GM18508 (cell line): Measurements from ENCODE around the gene WDR48.

Experiments used
- ATAC-seq: cut with Tn5 transposase; IDR thresholded peaks from one replicate; pipeline ENCODE4 v1.9.1; 2021; ENCODE audit warnings: moderate number of reproducible peaks; ENCODE audit not compliant: insufficient read depth, unreplicated experiment

Gene WDR48

DNA sequence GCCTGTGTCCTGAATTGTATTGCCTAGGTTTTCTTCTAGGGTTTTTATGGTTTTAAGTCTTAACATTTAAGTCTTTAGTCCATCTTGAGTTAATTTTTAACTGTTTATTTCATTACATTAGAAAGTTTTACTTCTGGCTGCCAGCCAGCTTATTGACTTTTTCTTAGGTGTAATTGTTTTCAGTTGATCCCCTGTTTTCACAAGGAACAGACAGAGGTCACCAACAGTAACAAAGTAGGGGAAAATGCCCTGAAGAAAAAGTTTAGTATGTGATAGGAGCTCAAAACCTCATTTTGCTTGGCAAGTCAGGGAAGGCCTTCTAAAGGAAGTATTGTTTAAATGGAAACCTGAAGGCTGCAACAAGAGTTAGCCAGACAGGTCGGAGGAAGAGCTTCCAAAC is 10.4 kb downstream of the WDR48 start:
- ATAC-seq = no peak

DNA sequence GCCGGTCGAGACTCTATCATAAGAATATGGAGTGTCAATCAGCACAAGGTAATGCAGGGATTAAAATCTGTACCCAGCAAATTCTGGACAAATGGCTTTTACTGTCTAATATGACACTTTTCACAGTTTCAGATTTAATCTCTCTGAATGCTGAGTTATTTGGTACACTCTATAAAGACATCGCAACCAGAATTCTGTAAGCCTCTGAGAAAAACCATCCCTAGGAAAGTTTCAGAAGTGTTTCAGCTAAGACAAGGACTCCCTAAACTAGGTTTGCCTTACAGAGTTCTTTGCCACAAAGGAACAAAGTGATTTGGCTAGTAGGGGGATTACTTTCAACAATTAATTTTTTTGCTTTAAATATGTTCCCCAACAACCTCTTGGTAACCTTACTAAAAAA is 11.3 kb downstream of the WDR48 start:
- ATAC-seq = no peak

DNA sequence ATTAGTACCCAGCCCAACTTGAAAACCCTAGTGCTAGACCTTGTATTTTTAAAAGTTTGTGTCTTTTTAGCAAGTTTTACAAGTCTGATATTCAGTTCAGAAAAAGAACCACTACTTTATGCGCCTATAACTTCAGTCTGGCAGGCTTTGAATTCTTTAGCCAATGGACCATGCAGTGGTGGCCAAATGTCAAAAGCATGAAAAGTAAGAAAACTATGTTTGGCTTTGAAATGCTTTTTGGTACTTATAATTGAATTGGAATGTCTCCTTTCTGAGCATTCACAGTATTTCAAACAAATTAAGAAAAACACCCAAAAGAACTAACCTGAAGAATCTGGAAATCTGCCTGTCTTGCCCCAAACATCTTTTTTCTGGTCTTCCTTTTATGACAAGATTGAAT is 12.8 kb downstream of the WDR48 start:
- ATAC-seq = no peak

DNA sequence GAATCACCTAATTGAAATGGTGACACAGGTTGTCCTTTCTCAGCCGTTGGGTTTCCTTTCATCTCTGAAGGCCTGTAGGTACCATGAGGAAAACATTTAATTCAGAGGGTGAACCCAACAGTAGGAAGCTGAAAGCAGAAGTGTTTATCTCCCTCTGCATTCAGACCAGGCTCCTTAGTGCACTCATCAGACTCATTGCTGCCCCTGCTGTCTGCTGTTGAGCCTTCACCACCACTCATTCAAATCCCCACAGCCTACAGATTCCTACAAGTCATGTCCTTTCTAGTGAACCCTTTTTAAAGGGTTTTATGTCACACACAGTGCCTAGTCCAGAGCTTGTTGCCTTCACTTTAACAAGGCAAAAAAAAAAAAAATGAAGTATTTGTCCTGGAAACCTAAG is 13.4 kb downstream of the WDR48 start:
- no peak for ATAC-seq

DNA sequence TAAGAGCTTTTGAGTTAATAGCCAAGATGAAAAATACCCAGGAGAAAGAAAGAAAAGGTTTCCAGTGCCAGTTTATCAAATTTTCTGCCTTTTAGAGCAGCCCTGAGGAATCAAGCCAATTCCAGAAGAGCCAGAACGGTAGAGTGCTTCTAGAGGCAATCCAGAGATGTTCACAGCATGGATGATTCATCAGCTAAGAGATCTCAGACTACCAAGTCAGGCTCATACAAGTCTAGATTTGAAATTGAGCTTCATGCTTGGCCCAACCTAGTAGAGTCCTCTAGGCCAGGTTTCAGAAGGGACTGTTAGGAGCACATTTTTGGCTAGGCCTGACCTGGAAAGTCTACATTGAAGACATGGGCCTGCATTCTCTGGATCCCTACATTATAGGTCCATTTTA is 15.5 kb downstream of the WDR48 start:
- ATAC-seq = no peak

DNA sequence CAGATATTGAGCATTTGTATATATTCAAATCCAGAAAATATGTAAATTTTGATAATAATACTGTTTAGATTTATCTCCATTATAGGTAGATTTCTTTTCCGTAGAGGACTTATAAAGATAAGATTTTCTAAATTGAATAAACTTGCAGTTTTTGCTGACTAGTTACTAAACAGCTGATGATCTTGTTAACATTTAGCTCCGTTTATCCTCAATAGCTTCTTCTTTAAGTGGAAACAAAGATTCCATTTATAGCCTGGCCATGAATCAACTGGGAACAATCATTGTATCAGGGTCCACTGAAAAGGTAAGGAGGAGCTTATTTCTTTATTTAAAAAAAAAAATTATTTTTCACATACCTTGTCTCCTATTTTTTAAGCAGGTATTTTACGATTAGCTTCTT is 16.7 kb downstream of the WDR48 start:
- ATAC-seq = no peak

DNA sequence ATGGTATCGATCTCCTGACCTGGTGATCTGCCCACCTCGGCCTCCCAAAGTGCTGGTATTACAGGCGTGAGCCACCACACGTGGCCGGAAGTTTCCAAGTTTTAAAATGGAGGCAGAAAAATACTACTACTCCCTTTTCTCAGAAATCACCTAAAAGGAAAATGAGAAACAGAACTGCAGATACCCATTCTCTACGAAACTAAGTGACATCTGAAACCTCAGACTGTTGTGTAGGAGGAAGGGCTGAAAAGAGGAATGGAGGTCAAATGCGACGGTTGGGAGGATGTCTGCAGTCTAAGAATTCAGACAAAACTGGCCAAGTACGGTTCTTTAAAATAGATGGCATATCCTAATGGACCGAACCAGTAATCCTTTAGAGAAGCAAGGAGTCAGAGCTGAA is 24.1 kb downstream of the WDR48 start:
- no peak for ATAC-seq

DNA sequence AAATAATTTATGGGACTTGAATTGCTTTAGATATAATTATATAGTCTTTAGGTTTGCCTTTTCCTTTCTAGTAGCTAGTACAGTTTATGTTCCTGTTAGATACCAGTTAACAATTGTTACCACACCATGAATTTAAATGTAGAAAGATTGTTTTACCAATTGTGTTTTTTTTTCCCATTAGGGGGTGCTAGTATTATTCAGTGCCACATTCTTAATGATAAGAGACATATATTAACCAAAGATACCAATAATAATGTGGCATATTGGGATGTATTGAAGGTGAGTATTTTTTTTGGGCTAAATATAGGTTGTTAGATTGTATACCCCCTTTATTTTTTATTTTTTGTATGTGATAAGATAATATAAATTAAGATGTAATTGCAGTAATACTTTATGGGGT is 27.7 kb downstream of the WDR48 start:
- ATAC-seq = no peak

DNA sequence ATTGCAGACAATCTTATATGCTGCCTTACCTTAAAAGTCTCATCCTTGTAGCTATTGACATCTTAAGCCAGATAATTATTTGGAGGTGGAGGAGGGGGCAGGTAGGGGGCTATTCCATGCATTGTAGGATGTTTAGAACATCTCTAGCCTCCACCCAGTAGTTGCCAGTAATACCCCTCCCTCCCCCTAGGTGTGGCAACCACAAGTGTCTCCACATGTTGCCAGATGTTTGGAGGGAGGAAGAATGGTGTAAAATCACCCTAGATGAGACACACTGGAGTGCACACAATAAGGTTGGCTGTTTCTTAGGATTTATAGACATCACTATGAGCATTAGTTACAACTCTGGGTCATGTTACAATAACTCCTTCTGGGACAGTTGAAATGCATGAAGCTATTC is 28.2 kb downstream of the WDR48 start:
- no peak for ATAC-seq

DNA sequence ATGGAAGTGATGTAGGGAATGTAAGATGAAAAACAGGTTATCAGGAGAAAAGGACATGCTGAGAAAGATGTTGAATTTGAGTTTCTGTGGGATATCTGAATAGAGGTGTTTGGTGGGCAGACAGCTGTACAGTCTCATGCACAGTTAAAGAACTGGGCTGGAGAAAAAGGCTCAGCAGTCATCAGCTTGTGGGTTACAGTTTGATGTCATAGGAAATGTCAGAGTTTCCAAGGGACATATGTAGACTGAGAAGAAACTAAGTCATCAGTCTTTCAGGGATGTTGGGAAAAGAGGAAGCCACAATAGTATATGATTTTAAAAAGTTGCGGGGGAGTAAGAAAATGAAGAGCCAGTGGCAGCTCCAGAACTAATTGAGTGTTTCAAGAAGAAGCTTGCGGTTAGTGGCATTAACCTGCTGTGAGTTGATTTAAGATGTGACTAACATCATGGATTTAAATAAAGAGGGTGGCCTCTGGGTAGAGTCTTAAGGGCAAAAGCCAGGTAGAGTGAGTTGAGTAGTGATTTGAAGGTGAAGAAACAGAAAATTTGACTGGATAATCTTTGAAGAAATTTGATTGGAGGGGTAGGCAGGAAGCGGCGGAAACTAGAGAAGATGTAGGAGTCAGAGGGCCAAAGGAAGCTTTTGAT is 31.0 kb downstream of the WDR48 start:
- no peak for ATAC-seq

DNA sequence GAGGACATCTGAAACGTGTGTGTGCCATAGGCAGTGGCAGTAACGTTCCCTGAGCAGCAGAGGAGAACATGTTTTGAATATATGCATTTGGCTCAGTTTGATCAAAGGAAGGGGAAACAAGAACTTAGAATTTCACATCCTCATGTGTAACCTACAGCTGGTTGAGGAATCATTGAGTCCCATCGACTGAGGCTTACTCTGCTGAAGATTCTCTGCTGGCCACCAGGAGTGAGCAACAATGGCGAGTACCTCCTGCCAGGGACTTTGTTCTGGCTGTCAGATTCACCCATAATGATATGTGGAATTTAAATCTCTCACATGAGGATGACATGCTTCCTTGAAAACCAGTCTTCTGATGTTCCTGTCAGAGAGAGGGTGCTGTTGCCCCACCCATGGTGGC is 34.3 kb downstream of the WDR48 start:
- no peak for ATAC-seq

DNA sequence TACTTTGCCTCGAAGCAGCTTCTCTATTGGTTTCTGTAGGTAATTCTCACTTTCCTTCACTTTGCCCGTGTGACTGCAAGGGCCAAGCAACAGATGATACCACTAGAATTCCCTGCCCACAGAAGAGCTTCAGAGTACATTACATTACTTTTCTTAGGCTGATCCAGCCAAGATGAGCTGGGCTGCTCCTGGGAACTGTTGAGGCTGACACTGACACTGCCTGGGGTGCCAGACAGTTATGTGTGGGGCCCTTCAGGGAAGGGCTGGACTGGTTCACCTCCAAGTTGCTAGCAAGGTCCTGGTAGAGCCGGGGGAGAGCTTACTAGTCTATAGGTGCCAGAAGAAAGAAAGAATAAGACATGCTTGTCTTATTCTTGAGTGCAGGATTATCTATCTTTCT is 36.6 kb downstream of the WDR48 start:
- no peak for ATAC-seq

DNA sequence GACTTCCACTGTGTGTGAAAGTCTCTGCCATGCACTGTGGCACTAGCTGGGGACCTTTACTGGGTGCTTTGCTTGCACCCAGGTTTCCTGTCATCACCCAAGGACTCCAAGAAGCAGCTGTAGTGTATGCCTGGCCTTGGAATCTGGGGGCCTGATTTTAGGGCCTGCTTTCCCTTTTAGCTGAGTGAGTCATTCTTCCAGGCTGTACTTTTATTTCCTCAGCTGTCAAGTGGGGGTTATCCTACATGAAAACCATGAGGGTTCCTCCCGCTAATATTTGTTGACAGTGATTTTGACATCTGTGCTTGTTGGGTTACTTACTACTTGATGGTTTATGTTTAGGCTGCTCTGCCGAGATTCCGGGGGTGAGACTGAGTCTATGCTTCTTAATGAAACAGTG is 37.1 kb downstream of the WDR48 start:
- no peak for ATAC-seq

DNA sequence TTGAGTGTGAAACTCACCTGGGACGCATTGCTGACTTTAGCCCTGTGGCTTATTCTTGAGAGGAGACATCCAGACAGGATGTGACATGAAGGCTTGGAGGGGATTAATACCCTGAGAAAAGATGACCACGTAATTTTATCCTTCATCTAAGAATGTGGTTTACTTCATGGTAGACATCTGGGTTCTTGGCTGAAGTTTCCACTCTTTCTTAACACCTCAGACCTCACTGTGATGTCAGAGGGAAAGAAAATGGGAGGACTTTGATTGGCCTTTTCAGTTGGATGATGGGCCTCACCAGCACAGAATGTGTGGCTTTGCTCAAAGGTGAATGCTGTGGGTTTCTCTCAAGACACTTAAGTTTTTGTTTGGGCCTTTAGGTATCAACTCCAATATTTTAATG is 39.1 kb downstream of the WDR48 start:
- ATAC-seq = no peak

DNA sequence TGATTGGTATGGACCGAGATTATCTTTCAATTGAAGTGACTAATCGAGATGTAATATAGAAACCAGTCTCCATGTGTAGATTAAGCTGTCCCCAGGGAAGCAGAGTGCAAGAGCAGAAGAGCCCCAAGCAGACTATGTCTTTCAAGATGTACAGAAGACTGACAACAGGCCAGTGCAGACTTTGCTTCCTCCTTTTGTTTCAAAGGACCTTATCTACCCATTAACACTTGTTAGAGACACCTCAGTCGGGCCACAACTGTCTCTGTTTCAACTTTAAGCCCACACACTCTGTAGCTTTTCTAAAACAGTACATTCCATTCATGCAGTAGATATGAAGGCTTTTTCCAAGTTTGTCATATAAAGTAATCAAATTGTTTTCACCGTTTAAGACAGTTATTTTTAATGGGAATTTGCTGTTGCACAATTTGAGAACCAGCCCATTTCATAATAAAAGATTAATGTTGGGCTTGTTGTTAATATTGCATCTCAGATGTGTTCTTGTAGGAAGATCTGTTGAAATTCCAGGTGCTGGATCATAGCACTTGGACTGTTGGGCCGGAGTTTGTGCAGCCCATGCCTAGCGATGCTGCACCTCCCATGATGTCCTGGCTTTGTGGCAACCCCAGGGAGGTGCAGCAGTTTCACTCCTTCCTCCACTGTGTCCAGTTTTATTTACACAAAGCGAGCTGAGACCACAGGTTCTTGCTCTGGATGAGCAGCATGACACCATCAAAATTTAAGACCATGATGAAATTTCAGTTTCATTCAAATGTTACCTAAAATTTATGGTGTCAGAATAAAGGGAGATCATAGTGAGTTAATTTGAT is 43.2 kb downstream of the WDR48 start:
- no peak for ATAC-seq

DNA sequence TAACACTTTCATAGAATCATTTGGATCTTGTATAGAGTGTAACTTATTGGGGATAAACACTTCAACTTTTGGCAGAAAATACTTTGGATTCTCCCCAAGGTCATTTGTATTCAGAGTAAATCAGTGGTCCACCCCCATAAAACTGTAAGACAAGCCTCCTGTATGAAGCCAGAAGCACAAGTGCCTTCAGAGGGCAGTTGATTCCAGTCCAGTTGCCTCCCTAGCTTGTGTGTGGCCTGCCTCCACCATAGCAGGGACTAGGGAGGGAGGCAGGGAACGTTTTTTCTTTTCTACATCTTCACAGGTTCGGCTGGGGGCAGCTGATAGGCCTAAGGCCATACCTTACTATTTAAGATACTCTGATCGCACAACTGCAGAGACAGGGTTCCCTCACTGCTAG is 44.0 kb downstream of the WDR48 start:
- ATAC-seq = no peak

DNA sequence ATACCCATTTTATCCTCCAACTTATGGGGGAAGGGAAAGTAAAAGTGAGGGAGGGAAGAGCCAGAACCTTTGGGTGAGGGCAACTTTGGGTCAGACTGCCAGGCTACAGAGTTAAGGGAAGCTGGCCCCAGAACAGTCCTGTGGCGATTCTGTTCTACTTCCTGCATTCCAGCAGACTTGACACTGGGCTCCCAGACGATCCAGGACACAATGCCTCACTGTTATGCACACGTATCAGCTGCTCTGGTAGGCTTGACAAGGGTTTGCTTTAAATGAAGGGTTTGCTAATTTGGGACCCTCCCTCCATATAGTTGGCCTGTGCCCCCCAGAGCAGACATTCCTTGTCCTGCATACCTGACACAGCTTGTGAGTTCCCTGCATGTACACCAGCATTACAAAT is 45.0 kb downstream of the WDR48 start:
- ATAC-seq = no peak

DNA sequence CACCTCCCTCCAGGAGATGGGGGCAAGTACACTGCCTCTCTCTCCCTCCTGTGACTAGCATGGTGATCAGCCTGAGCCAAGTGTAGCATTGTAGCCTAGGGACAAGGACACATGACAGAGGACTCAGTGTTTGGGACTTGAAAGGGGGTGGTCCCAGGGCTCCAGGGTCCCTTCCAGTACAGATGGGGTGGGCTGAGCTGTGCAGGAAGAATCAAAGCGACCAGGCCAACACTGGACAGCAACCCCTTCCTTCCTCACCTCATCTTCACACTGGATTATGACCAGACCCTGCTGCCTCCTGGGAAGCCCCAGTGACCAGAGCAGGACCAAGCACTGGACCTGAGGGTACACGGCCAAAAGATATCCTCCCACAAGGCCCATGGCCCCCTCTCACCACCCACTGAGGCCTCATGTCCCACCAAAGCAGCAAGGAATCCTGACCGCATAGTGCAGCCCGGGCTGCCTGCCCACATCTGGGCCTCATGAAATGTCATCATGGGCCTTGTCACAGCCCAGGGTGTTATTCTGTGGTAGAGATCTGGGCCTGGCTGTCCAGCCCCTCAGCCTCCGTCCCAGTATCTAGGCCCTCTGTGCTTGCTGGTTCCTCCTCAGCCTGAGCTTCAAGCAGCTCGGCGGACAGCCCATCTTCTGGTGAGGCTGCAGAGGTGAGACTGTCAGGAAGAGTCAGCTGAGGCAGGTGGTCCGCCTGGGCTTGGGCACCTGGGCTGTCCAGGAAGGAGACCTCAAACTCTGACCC is 46.1 kb downstream of the WDR48 start:
- no peak for ATAC-seq

DNA sequence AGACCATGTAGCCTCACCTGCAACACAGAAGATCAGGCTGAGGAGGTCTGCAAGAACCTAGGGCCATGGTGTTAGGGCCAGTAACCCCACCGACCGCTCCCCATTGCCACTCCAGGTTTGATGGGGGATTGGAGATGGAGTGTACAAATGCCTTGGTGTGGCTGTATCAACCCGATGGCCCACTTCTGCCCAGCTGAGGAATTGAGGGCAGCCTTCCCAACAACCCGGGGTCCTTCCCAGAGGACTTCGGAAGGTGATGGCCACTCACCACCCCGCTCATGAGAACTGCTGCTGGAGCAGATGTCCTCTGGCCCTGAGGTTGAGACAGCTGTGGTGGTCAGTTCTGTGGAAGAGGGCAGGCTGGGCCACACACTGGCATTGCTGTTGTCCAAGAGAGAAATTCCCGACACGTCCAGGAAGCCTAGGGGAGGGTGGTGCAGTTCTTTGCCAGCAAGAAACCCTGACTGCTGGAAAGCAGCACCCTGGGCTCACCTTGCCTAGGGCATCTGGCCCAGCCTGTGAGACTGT is 46.7 kb downstream of the WDR48 start:
- ATAC-seq = no peak

DNA sequence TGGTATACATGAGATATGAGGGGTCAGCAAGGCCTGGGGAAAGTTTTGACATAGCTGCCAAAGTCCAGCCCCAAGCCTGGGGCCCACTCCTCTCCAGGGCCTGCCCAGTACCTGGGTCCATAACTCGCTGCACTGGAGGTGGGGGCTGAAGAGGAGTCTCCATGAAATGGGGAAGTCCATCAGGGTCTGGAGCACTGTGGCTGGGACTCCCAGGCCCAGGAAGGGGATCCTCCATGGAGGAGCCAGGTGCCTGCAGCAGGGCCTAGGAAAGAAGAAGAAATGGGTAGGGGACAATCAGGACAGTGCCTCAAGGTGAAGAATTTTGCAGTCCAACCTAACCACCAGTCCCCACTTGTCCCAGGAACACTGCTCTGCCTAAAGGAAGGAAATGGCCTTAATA is 47.4 kb downstream of the WDR48 start:
- no peak for ATAC-seq
